K562 (cell line): ENCODE measurements around the gene SNRNP40.

Experiments used
- CTCF ChIP-seq, 3 experiments: IDR thresholded peaks in 2 of 3; conservative IDR thresholded peaks in 1 of 3; 2 replicates each; pipeline ENCODE4 v1.5.1; 2011 to 2012; ENCODE audit warnings: low read length in 3 of 3, mild to moderate bottlenecking in 3 of 3, control low read depth in 2 of 3, improper control_type of control experiment in 1 of 3, inconsistent platforms in 1 of 3, low read depth in 1 of 3, mixed read lengths in 1 of 3, moderate library complexity in 1 of 3; ENCODE audit not compliant: insufficient read depth in 2 of 3
- EP300 ChIP-seq: IDR thresholded peaks from 2 replicates; pipeline ENCODE4 v1.6.1; 2012; ENCODE audit warnings: low read length, improper control_type of control experiment
- JUN ChIP-seq, 2 experiments: sonication (generic) in 1 of 2; formaldehyde crosslinking in 1 of 2; IDR thresholded peaks; 2 replicates each; pipeline versions ENCODE4 v1.6.1 to v1.8.0; 2012 to 2022; ENCODE audit warnings: borderline replicate concordance in 2 of 2, mild to moderate bottlenecking in 2 of 2, improper control_type of control experiment in 1 of 2, low read depth in 1 of 2, low read length in 1 of 2, missing genetic modification reagents in 1 of 2
- NFE2L1 ChIP-seq: fragments of 450-650 bp; IDR thresholded peaks from 2 replicates; pipeline ENCODE4 v1.6.1; 2016; ENCODE audit warnings: missing genetic modification characterization, low read depth, mild to moderate bottlenecking, missing compliant biosample characterization, moderate library complexity, borderline replicate concordance
- NFYB ChIP-seq: IDR thresholded peaks from 2 replicates; pipeline ENCODE4 v1.6.1; 2011; ENCODE audit warnings: mild to moderate bottlenecking, moderate library complexity; ENCODE audit not compliant: insufficient read length; ENCODE audit errors: extremely low read depth
- ZNF449 ChIP-seq: fragments of 250-450 bp; sonication (Bioruptor Pico); IDR thresholded peaks from 2 replicates; pipeline ENCODE4 v1.8.0; 2022; ENCODE audit warnings: moderate library complexity, mild to moderate bottlenecking, inconsistent platforms
- TF ChIP-seq, protein P1 (sequence below), 2 experiments: IDR thresholded peaks; 2 replicates each; pipeline ENCODE4 v1.6.1; 2011; ENCODE audit warnings: borderline replicate concordance in 1 of 2, control low read depth in 1 of 2, low read depth in 1 of 2, low read length in 1 of 2, mild to moderate bottlenecking in 1 of 2, mixed read lengths in 1 of 2, moderate library complexity in 1 of 2; ENCODE audit not compliant: insufficient read depth in 1 of 2, insufficient read length in 1 of 2, poor library complexity in 1 of 2, severe bottlenecking in 1 of 2; ENCODE audit errors: extremely low read depth in 1 of 2

- TF ChIP-seq NFYB: no peak
- no peak for TF ChIP-seq EP300
- TF ChIP-seq JUN (IDR thresholded peaks at IDR 0.05; ENCODE audit: borderline replicate concordance, low read depth, low read length): no peak
- TF ChIP-seq JUN (CRISPR knock-in tag; IDR thresholded peaks at IDR 0.05; ENCODE audit: borderline replicate concordance): no peak
- TF ChIP-seq NFE2L1 (tag): no peak
- no peak for TF ChIP-seq ZNF449 (CRISPR knock-in tag)
- no peak for TF ChIP-seq CTCF (IDR thresholded peaks at IDR 0.05 in 2 of 3, conservative IDR thresholded peaks at IDR 0.05 in 1 of 3; ENCODE audit: insufficient read depth in 2 of 3, low read depth in 1 of 3, low read length in 3 of 3)
- TF ChIP-seq, protein P1, sequence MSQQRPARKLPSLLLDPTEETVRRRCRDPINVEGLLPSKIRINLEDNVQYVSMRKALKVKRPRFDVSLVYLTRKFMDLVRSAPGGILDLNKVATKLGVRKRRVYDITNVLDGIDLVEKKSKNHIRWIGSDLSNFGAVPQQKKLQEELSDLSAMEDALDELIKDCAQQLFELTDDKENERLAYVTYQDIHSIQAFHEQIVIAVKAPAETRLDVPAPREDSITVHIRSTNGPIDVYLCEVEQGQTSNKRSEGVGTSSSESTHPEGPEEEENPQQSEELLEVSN (IDR thresholded peaks at IDR 0.05; ENCODE audit: borderline replicate concordance in 1 of 2, extremely low read depth in 1 of 2, insufficient read depth in 1 of 2, insufficient read length in 1 of 2, low read depth in 1 of 2, low read length in 1 of 2, poor library complexity in 1 of 2, severe bottlenecking in 1 of 2): no peak
Measured at GRCh38 chr1:31257213-31257612, 39.4 kb downstream of the SNRNP40 start.
